PFSK-1 (cell line): ENCODE results near the gene PDGFRB.

ENCODE experiments used
- FOXP2 ChIP-seq: optimal IDR thresholded peaks from 2 replicates; pipeline ENCODE3; 2011; ENCODE audit warnings: borderline replicate concordance, control low read depth, inconsistent platforms; ENCODE audit not compliant: insufficient read depth; ENCODE audit errors: extremely low read length, extremely low read depth
- POLR2AphosphoS5 ChIP-seq: IDR thresholded peaks from 2 replicates; pipeline ENCODE4 v1.6.1; 2012; ENCODE audit warnings: low read depth, mild to moderate bottlenecking, control low read depth, low read length, moderate library complexity
- SIN3A ChIP-seq: IDR thresholded peaks from 2 replicates; pipeline ENCODE4 v1.6.1; 2012; ENCODE audit warnings: mild to moderate bottlenecking, low read length, moderate library complexity, borderline replicate concordance; ENCODE audit not compliant: insufficient read depth
- TAF1 ChIP-seq: IDR thresholded peaks from 2 replicates; pipeline ENCODE4 v1.6.1; 2012; ENCODE audit warnings: low read length, control low read depth, borderline replicate concordance; ENCODE audit not compliant: insufficient read depth
- TF ChIP-seq, protein P1 (sequence below), 2 experiments: IDR thresholded peaks; 2 replicates each; pipeline versions ENCODE4 v1.6.1 to v1.8.0; 2011 to 2012; ENCODE audit warnings: low read depth in 2 of 2, low read length in 2 of 2, control low read depth in 1 of 2, inconsistent platforms in 1 of 2, mild to moderate bottlenecking in 1 of 2, moderate library complexity in 1 of 2; ENCODE audit not compliant: insufficient read depth in 1 of 2

Gene PDGFRB

GRCh38 chr5:150106674-150107426, 48.8 kb downstream of the PDGFRB start:
- TF ChIP-seq SIN3A (no peak), FOXP2 (no peak), POLR2AphosphoS5 (no peak), TAF1 (no peak)
- TF ChIP-seq, protein P1, sequence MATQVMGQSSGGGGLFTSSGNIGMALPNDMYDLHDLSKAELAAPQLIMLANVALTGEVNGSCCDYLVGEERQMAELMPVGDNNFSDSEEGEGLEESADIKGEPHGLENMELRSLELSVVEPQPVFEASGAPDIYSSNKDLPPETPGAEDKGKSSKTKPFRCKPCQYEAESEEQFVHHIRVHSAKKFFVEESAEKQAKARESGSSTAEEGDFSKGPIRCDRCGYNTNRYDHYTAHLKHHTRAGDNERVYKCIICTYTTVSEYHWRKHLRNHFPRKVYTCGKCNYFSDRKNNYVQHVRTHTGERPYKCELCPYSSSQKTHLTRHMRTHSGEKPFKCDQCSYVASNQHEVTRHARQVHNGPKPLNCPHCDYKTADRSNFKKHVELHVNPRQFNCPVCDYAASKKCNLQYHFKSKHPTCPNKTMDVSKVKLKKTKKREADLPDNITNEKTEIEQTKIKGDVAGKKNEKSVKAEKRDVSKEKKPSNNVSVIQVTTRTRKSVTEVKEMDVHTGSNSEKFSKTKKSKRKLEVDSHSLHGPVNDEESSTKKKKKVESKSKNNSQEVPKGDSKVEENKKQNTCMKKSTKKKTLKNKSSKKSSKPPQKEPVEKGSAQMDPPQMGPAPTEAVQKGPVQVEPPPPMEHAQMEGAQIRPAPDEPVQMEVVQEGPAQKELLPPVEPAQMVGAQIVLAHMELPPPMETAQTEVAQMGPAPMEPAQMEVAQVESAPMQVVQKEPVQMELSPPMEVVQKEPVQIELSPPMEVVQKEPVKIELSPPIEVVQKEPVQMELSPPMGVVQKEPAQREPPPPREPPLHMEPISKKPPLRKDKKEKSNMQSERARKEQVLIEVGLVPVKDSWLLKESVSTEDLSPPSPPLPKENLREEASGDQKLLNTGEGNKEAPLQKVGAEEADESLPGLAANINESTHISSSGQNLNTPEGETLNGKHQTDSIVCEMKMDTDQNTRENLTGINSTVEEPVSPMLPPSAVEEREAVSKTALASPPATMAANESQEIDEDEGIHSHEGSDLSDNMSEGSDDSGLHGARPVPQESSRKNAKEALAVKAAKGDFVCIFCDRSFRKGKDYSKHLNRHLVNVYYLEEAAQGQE (IDR thresholded peaks at IDR 0.05; ENCODE audit: insufficient read depth in 1 of 2, low read depth in 2 of 2, low read length in 2 of 2), result no peak

- TF ChIP-seq TAF1, result no peak
- TF ChIP-seq SIN3A, result no peak
- TF ChIP-seq, protein P1 (IDR thresholded peaks at IDR 0.05; ENCODE audit: insufficient read depth in 1 of 2, low read depth in 2 of 2, low read length in 2 of 2), result no peak
- no peak for TF ChIP-seq FOXP2
- TF ChIP-seq POLR2AphosphoS5, result no peak
Measured at GRCh38 chr5:150105928-150106615, 49.6 kb downstream of the PDGFRB start.

DNA sequence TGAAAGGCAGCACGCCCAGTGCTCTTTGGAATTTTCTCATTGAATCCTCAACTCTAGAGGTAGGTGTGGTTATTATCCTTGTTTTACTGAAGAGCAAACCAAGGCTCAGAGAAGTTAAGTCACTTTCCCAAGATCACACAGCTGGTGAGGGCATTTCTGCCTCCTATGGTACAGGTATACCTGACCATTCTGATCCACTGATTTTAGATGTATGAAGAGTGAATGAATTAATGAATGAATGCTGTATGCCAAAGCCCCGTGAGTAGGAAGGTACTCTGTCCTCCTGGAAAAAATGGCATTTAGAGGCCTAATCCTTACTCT, 51.1 kb downstream of the PDGFRB start:
- TF ChIP-seq FOXP2 (no peak), TAF1 (no peak)

DNA sequence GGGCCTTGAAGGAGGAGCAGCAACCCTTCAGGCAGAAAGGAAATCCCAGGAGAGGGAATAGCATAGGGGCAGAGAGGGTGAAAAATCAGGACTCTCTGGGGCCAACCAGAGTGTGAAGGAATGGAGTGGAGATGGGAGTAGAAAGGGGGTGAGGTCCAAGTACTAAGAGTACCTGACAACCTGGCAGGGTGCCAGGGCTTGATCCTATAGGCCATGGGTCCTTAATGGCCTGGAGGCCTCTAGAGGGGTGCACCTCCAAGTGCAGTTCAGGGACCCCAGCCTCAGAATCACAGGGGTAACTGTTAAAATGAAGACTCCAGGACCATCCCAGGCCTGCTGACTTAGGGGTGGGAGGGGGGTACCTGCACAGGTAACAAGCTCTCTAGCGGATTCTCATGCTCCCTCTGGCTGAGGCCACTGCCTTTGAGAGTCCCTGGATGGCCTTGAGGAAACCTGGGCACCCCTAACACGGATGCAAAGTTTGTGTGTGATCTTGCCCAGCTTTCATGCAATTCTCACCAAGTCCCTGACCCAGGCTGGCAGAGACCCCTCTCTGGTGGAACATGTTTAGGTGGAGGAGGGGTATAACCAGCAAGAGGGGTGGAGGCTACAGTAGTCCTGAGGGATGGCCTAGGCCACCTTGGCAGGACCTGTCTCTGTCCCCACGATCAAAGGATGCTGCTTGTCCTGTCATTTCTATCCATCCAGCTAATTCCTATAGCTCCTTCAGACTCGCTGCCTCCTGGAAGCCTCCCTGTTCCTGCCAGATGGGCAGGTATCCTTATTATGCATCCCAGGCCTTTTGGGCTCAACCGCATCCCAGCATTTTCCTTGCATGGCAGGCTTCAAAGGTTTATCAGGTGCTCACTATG, 51.7 kb downstream of the PDGFRB start:
- TF ChIP-seq SIN3A, result no peak
- no peak for TF ChIP-seq POLR2AphosphoS5
- TF ChIP-seq, protein P1 (IDR thresholded peaks at IDR 0.05; ENCODE audit: insufficient read depth in 1 of 2, low read depth in 2 of 2, low read length in 2 of 2), result no peak
- no peak for TF ChIP-seq TAF1
- no peak for TF ChIP-seq FOXP2

GRCh38 chr5:150101023-150101422, 54.6 kb downstream of the PDGFRB start:
- no peak for TF ChIP-seq SIN3A
- TF ChIP-seq TAF1, result no peak
- TF ChIP-seq POLR2AphosphoS5, result no peak
- TF ChIP-seq, protein P1 (IDR thresholded peaks at IDR 0.05; ENCODE audit: insufficient read depth in 1 of 2, low read depth in 2 of 2, low read length in 2 of 2), result no peak
- TF ChIP-seq FOXP2, result no peak
